ENCODE data around the gene DCST1.

GRCh38 chr1:154987326-154987725, 46.3 kb upstream of the DCST1 start:
- no peak for TF ChIP-seq POLR2A (IDR thresholded peaks at IDR 0.05; ENCODE audit: insufficient read depth in 1 of 2, low read depth in 2 of 2, low read length in 2 of 2)
- no peak for TF ChIP-seq ZNF3 (CRISPR knock-in tag; IDR thresholded peaks at IDR 0.05)
- no peak for TF ChIP-seq TOPORS (CRISPR knock-in tag; IDR thresholded peaks at IDR 0.05)
- TF ChIP-seq ZNF263 (CRISPR knock-in tag; IDR thresholded peaks at IDR 0.05): no peak
- TF ChIP-seq EZH2 (conservative IDR thresholded peaks at IDR 0.05; ENCODE audit: low read depth, low read length): no peak
